GM21723 (cell line): ENCODE measurements around the gene BNC2.
"Not testable (repeated sequence)": the region's sequence is repeated elsewhere in the genome, so short reads cannot be mapped to it uniquely, and the experiment has no call there.

Experiments
- ATAC-seq: cut with Tn5 transposase; IDR thresholded peaks from one replicate; pipeline ENCODE4 v1.9.1; 2021; ENCODE audit warnings: mild to moderate bottlenecking, moderate library complexity; ENCODE audit not compliant: unreplicated experiment

The BNC2 gene, protein sequence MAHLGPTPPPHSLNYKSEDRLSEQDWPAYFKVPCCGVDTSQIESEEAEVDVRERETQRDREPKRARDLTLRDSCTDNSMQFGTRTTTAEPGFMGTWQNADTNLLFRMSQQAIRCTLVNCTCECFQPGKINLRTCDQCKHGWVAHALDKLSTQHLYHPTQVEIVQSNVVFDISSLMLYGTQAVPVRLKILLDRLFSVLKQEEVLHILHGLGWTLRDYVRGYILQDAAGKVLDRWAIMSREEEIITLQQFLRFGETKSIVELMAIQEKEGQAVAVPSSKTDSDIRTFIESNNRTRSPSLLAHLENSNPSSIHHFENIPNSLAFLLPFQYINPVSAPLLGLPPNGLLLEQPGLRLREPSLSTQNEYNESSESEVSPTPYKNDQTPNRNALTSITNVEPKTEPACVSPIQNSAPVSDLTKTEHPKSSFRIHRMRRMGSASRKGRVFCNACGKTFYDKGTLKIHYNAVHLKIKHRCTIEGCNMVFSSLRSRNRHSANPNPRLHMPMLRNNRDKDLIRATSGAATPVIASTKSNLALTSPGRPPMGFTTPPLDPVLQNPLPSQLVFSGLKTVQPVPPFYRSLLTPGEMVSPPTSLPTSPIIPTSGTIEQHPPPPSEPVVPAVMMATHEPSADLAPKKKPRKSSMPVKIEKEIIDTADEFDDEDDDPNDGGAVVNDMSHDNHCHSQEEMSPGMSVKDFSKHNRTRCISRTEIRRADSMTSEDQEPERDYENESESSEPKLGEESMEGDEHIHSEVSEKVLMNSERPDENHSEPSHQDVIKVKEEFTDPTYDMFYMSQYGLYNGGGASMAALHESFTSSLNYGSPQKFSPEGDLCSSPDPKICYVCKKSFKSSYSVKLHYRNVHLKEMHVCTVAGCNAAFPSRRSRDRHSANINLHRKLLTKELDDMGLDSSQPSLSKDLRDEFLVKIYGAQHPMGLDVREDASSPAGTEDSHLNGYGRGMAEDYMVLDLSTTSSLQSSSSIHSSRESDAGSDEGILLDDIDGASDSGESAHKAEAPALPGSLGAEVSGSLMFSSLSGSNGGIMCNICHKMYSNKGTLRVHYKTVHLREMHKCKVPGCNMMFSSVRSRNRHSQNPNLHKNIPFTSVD

DNA sequence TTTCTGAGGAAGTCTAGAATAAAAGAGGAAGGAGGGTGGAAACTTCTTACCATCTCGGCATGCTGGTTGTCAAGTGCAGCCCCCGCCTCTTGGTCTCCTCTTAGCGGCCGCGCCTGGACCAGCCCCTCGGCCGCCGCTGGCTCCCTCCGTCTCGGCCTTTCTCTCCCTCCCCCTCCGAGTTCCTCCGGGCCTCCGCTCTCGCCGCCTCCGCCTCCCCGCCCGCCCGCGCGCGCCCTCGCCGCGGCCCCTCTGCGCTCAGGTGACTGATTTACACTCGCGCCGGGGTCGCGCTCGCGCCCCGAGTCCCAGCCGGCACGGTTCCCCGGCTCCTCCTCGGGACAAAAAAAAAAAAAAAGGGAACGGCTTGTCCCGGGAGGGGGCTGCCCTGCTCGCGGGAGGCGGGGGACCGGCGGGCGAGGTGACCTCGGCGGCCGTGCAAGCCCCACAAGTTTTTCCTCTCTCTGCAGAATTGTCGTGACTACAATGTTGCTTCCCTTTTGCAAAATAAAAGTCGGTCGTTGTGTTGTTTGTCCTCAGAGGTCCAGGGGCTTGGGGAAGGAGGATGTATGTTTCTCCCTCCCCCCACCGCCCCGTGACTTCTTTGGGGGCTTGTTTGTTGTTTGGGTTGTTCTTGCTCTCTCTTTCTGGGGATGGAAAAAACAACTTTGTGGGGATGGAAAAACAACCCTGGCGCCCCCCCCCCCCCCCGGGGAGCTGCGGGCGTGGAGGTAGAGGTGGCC is at the start of gene BNC2:
Gene BNC2 (minus strand): TSS at position 75 of the 740 bp plus-strand sequence. CDS start 22 bp downstream, at position 53.
- ATAC-seq, result no peak

DNA sequence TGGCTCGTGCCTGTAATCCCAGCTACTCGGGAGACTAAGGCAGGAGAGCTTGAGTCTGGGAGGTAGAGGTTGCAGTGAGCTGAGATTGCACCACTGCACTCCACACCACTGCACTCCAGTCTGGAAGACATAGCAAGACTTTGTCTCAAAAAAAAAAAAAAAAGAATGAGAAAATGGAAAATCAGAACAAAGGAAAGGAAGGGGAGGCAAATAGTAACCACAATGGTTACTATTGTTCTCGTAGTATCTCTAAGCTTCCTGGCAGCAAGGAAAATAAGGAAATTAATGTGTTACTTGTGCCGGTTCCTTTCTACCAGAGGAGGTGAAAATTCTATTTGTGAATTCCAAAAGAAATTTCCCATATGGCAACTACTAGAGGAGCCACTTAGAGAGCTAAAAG is 48.5 kb upstream of the BNC2 start:
- ATAC-seq, result no peak

DNA sequence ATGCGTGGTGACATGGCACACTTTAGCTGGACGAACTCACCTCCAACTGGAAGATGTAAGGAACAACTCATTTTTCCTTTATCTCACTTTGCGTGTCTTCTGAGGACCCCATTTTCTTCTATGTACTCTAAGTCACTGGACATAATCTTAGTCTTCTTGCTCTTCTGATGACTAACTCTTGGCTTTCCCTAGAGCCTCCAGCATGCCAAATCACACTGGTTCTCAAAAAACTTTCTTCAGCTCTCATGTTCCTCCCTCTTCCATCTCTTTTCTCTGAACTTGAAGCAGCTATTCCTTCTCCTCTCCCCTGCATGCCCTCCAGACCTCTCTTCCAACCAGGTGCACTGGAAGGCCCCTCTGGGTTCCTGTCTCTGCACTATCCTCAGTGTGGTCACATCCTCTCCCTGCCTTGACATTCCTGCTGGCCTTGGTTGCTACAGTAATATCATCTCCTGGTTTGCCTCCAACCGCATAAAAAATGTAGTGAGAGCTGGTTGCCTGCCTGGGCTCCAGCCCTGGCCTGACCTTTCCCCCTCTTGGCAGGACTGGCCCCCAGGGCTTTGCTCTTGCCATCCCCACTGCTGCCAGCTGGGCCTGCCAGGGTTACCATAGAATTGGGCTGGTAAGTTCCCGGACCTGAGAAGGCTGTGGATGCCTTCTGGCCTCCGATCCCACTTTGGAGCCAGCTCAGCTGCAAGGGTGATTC is 44.8 kb upstream of the BNC2 start:
- no peak for ATAC-seq

DNA sequence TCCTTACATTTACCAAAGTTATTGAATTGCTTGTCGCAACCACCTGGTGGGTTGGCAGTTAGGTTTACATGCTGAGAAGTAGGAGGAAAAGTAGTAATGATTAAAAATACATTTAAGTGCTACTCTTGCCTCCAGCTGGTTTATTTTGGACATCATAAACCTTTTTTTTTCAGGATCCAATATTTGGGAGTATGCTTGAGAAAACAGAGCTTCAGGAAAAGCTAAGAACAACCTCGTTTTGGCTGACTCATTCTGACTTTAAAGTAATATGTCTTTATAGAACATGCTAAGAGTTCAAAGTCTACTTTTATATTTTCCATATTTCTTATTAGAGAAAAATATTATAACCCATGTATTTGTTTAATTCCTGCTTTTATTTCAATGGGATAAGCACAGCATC is 41.7 kb upstream of the BNC2 start:
- ATAC-seq, result no peak

DNA sequence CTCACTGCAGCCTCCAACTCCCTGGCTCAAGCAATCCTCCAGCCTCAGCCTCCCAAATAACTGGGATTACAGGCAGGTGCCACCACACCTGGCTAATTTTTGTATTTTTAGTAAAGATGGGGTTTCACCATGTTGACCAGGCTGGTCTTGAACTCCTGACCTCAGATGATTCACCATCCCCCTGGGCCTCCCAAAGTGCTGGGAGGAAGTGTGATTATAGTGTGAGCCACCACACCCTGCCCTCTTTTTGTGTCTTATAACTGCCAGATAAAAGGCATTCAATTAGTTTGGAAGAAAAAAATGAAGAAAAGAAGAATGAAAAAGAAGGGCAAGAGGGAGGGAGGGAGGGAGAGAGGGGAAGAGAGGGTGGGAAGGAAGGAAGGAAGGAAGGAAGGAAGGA is 37.7 kb upstream of the BNC2 start:
- ATAC-seq, result not testable (repeated sequence)

DNA sequence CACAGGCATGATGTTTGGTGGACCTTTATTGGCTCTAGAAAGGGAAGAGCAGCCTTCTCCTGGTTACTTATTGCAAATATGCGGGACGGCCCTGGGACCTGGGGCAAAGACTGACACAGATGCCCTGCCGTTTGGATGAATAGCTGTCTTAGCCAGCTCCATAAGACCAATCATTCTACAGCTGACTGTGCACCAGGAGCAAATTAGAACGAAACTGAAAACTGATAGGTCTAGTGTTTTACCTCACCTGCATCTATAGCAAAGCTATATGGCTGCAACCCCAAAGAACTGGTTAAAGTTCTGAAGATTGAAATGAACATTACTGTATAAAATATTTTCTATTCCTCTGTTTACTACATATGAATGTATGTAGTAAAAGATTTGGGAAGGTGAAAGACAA is 34.2 kb upstream of the BNC2 start:
- ATAC-seq, result no peak

DNA sequence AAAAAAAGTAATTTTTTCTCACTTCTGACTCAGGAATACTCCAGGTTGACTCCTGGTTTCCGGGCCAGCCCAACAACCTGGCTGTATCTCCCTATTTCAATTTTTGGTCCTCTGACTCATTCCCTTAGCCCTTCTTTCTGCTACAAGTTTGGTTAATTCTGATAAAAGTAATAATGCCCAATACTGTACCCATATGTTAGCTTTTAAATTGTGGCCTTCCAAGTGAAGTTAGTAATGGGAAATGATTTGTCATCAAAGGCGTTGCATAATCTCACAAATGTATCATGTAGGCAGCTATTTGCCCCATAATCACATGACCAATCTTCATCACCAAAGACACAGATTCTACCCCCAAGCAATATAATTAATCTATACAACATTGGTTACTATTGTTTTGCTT is 31.1 kb upstream of the BNC2 start:
- ATAC-seq, result no peak

DNA sequence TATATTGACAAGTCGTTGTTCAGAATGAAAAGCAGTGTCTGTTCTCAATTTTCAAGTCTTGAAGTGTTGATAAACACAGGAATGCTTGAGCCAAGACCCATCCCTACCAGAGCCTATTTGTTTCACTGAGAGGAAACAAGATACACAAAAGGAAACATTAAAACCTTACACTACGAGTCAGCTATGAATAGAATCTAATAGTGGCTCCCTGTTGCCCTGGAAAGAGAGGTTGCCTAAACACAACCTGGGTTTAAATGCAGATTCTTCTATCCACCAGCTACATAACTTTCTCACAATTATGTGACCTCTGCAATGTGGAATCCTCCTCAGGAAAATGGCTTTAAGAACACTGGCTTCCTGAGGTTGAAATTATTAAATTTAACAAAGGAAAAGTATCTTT is 29.1 kb upstream of the BNC2 start:
- ATAC-seq, result no peak

DNA sequence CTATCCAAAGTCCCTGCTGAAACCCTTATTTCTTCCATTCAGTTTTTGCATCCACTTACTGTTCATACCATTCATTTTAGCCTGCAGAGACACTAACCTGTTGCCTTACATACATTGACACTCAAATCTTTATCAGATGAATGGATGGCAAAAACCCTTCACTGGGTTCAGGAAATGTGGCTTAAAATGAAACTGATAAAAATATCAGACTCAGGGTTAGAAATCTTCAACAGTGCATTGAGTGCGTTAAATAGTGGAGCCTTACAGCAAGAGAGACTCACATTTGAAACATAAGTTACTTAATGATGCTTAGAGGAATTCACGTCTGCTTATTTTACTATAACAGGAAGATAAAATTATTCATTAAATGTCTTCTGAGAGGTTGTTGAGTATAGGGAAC is 28.0 kb upstream of the BNC2 start:
- no peak for ATAC-seq

DNA sequence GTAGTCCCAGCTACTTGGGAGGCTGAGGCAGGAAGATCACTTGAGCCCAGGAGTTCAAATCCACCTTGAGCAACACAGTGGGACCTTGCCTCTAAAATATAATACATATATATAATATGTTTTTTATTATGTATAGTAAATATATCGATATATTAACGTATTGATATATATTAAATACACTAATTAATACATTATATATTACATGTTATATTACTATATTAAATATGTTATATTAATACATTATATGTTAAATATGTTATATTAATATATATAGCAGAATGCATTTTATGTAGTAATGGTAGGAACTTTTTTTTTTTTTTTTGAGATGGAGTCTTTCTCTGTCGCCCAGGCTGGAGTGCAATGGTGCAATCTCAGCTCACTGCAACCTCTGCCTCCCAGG is 18.1 kb upstream of the BNC2 start:
- ATAC-seq, result no peak

DNA sequence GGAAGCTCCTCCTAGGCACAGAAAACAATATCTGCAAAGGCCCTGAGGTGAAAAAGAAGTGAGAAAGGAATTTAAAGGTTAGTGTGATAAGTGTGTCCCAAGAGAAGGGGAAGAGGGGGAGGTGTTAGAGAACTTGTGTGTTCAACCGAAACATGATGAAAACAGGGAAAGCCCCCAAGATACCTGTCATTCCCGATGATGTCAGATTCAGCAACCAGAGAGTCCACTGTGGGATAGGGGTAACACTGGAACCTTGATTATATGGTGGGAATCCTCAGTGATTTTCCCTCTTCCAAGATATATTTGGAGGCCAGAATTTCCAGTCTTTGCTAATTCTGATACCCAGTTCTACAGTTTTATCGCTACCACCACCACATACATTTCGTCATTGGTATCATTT is 15.5 kb upstream of the BNC2 start:
- no peak for ATAC-seq

DNA sequence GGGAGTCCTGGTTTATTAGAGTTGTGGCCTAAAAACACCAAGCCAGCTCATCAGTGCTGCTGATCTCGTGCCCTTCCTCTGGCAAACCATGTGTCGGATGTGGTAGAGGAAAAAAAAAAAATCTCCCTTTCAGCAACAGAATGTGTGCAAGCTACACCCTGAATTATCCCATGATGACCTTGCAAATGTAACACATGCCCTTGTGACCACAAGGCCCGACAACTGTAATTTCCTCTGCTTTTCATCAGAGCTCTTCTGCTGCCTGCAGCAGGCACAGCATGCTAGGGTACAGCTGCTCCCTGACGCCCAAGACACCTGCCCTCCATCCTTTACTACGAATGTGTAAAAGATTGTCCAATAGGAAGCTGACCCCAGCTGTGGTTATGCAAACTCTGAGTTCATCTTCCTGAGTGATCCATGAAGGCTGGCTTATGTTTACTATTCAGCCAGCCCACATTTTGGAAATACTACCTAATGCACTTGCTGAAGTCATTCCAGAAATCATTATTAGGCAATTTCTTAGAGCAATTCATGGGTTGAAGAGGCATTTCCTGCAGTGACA is 14.6 kb upstream of the BNC2 start:
- no peak for ATAC-seq

DNA sequence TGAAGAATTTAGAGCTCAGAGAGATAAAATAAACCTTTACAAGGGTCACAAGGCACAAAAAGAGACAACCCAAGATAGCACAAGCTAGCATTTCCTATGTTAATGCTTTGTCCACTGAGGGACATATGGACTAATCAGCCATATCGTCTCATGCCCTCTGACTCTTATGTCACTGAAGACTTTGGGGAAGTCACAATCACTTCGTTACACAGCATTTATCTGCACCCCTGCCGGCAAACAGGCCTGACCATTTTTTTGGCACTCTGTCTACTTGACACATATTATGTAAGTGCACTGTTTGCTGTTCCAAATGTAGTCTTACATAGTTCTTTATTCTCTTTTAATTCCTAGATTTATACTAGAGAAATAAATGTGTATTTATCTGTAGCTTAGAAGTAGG is 13.9 kb upstream of the BNC2 start:
- ATAC-seq, result no peak

DNA sequence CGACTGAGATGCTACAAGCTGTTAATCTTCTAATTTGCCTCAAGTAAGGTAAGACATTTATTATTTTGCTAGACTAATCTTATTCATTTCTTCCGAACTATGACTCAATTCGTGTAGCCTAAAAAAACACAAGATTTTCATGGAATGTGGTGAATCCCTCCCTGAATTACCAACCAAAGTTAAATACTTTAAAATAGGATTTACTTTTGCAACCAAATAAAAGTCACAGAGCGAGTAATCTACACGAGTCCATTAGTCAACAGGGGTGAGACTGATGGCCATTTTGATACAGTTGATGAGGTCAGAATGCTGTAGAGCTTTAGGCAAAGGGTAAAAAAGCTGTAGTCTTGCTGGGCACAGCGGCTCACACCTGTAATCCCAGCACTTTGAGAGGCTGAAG is 13.1 kb upstream of the BNC2 start:
- no peak for ATAC-seq

DNA sequence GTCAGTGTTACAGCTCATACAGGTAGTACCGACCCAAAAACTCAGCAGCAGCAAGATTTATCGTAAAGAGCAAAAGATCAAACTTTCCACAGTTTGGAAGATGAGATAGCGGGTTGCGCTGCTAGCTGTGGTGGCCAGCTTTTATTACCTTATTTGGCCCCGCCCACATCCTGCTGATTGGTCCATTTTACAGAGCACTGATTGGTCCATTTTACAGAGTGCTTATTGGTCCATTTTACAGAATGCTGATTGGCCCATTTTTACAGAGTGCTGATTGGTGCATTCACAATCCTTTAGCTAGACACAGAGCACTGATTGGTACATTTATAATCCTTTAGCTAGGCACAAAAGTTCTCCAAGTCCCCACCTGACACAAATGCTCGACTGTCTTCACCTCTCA is 12.0 kb upstream of the BNC2 start:
- not testable (repeated sequence) for ATAC-seq

DNA sequence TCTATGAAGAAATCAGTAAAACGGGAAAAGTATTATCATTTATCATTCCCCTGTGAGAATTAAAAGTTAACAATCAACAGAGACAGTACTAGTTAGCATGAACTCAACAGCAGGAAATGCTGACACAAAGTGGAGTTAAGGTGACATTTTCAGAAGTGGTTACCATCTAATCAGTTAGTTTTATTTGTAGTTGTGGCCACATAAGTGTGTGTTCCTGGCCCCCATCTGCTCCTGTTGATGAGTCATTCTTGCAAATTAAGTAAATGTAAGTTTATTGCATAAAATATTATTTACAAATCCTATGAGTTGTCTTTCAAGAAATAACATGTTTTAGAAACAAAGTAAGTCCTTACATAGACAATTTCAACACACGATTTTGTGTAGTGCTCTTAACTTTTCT is 8.9 kb upstream of the BNC2 start:
- no peak for ATAC-seq

DNA sequence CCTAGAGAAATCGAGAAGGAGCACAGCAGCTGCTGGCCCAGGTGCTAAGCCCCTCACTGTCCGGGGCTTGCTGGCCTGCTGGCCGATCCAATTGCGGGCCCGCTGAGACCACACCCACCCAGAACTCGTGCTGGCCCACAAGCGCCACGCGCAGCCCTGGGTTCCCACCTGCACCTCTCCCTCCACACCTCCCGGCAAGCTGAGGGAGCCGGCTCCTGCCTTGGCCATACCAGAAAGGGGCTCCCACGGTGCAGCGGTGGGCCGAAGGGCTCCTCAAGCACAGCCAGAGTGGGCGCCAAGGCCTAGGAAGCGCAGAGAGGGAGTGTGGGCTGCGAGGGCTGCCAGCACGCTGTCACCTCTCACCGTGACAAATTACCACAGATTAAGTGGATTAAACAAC is 6.8 kb upstream of the BNC2 start:
- no peak for ATAC-seq

DNA sequence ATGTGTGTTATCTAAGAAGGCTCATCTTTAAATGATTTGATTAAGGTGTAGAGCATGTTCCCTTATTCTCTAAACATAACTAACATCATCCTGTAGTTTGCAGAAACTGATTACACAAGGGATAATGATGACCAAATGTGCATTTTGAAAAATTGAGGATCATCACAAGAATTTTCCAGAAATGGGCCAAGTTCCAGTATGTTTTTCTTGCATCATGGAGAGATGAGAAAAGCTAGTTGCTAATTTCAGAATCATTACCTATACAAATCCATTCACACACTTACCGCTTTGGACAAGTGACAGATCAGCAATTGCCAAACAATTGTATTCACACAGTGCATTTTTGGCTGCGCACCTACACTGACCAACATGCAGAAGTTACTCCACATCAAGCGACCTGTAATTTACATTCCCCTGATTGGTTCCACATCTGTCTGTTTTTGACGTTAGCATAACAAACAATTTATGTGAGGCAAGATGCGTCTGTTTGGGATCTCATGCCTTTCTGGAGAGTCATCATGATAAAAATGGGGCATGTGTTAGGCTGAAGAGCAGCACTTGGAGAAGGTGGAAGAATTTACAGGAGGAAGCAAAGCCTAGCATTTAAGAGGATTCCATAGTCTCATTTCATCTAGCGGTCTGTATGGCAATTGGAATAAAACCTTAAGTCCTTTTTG is 2.8 kb upstream of the BNC2 start:
- no peak for ATAC-seq

DNA sequence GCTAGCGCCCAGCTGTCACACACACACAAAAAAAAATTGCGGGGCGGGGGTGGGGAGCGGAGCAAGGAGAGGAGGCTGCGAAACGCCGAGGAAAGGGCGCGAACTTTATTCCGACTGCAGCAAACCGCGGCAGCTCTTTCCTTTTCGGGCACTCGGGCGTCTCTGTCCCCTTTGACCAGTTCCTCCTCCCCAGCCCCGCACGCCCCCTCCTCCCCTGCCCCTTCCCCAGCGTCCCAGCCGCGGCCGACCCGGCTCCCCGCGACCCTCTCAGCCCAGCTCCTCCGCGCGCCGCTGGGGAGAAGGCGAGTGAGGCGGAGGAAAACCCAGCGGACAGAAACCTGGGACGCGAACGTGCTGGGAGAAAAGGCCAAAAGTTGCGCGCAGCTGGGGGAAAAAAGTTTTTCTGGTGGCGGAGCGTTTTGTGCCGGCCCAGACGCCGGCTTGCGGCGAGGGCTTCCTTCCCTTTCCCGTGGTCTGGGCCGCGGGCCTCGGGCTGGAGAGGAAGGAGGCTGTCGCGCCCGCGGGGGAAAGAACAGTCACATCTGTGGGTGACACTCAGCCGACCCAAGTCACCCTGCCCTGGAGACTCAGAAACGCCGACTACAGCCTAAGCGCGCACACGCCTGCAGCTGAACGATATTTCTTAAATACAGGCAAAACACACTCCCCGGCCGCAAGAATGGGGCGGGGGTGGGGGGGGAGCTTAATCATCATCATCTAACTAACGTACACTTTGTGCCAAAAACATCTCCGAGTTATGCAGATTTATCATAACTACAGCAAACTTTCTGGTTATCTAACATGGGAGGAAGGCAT is 1.1 kb upstream of the BNC2 start:
- no peak for ATAC-seq
